ENCODE measurements around the gene TSC22D3.

DNA sequence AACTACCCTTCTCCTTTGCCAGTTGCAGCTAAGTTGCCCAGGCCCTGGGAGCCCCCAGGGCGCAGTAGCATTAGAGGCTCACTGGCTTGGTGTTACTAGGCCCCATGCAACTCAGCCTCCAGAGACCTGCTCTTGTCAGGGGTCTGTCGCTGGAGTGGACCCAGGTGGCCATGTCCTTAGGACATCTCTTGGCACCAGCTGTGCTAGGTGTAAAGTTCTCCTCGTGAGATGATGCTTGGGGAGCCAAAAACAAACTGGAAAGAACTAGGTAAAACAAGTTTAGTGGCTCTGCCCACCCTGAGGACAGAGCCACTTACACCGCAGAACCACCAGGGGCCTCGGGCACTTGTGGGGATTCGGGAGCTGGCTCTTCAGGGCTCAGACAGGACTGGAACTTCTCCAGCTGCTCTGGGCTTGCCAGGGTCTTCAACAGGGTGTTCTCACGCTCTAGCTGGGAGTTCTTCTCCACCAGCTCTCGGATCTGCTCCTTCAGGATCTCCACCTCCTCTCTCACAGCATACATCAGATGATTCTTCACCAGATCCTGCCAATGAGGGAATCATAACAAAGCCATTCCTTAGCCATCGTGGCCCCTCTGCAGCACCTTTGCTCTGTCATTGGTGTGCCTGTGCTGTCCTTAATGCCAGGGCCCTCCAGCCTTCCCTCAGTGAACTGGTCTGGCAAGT, 61.2 kb downstream of the TSC22D3 start:
- TF ChIP-seq, protein P1, sequence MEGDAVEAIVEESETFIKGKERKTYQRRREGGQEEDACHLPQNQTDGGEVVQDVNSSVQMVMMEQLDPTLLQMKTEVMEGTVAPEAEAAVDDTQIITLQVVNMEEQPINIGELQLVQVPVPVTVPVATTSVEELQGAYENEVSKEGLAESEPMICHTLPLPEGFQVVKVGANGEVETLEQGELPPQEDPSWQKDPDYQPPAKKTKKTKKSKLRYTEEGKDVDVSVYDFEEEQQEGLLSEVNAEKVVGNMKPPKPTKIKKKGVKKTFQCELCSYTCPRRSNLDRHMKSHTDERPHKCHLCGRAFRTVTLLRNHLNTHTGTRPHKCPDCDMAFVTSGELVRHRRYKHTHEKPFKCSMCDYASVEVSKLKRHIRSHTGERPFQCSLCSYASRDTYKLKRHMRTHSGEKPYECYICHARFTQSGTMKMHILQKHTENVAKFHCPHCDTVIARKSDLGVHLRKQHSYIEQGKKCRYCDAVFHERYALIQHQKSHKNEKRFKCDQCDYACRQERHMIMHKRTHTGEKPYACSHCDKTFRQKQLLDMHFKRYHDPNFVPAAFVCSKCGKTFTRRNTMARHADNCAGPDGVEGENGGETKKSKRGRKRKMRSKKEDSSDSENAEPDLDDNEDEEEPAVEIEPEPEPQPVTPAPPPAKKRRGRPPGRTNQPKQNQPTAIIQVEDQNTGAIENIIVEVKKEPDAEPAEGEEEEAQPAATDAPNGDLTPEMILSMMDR (IDR thresholded peaks at IDR 0.05; ENCODE audit: borderline replicate concordance, extremely low read depth, low read length, poor library complexity, severe bottlenecking): no peak
- no peak for TF ChIP-seq EZH2 (IDR thresholded peaks at IDR 0.05; ENCODE audit: borderline replicate concordance, low read depth, low read length, severe bottlenecking)
